GM19397 (cell line): ENCODE measurements around the gene SNRPD2.

Experiments used
- ATAC-seq: cut with Tn5 transposase; IDR thresholded peaks from one replicate; pipeline ENCODE4 v1.9.1; 2021; ENCODE audit warnings: mild to moderate bottlenecking, moderate library complexity; ENCODE audit not compliant: unreplicated experiment

Gene SNRPD2

GRCh38 chr19:45659096-45659729, 32.5 kb downstream of the SNRPD2 start:
- ATAC-seq = no peak

GRCh38 chr19:45657520-45658167, 34.1 kb downstream of the SNRPD2 start:
- no peak for ATAC-seq

- ATAC-seq = no peak
These were observed 36.7 kb downstream of the SNRPD2 start for GRCh38 chr19:45655073-45655472.

- no peak for ATAC-seq
These were observed 38.1 kb downstream of the SNRPD2 start for GRCh38 chr19:45653634-45654033.

- ATAC-seq = no peak
These were observed 41.0 kb downstream of the SNRPD2 start for GRCh38 chr19:45650722-45651121.

- no peak for ATAC-seq
These were observed 45.4 kb downstream of the SNRPD2 start for GRCh38 chr19:45646345-45646698.

- ATAC-seq = peak; percentile 30
These were observed 46.0 kb downstream of the SNRPD2 start for GRCh38 chr19:45645631-45646344.

GRCh38 chr19:45645068-45645630, 46.6 kb downstream of the SNRPD2 start:
- no peak for ATAC-seq

GRCh38 chr19:45643927-45644771, 47.6 kb downstream of the SNRPD2 start:
- no peak for ATAC-seq

- ATAC-seq = no peak
These were observed 48.5 kb downstream of the SNRPD2 start for GRCh38 chr19:45643024-45643926.

GRCh38 chr19:45641274-45642105, 50.3 kb downstream of the SNRPD2 start:
- peak; percentile 34 for ATAC-seq

GRCh38 chr19:45640849-45641273, 50.9 kb downstream of the SNRPD2 start:
- no peak for ATAC-seq

GRCh38 chr19:45638930-45639729, 52.6 kb downstream of the SNRPD2 start, which contains the start of gene EML2:
Gene EML2, minus strand, starts transcription at chr19:45639397. Its CDS starts 21 bp downstream, at chr19:45639376.
- ATAC-seq = no peak

- no peak for ATAC-seq
These were observed 53.7 kb downstream of the SNRPD2 start for GRCh38 chr19:45637890-45638667.
